ENCODE results near the gene KRT8. TPM values are rescaled to one million over a fixed set of nuclear protein-coding genes. Genes with fewer than 3 reads are reported as not detected.

Gene KRT8
- polyA plus RNA-seq, 1 experiment, result 18.2 TPM

DNA sequence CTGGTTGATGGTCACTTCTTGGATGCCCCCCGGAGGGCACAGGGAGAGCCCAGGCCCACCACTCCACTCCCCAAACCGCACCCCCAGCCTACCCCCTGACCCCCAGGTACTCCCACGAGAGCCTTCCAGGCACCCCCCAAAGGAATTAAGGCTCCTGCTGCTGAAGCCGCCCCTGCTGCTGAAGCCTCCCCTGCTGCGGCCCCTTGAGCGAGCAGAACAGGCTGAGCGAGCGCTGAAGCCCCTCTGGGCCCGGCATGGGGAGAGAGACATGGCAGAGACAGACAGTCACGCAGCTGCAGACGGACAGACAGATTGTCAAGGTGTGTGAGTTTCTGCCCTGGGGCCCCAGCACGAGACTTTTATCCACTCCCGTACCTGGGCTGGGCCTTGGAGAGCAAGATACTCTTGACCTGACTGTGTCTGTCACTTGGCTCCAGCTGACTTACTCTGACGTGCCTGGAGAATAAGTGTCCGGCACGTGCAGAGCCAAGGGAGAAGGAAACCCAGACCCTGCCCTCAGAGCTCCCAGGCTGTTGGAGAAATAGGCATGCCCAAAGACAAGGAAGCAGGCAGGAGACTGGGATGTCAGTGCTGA is 56.1 kb downstream of the KRT8 start, which contains the start of gene KRT78:
TSS of gene KRT78 (minus strand) at position 334 of the 595 bp plus-strand sequence. CDS start at position 270, 64 bp downstream.
- TF ChIP-seq, protein P1, sequence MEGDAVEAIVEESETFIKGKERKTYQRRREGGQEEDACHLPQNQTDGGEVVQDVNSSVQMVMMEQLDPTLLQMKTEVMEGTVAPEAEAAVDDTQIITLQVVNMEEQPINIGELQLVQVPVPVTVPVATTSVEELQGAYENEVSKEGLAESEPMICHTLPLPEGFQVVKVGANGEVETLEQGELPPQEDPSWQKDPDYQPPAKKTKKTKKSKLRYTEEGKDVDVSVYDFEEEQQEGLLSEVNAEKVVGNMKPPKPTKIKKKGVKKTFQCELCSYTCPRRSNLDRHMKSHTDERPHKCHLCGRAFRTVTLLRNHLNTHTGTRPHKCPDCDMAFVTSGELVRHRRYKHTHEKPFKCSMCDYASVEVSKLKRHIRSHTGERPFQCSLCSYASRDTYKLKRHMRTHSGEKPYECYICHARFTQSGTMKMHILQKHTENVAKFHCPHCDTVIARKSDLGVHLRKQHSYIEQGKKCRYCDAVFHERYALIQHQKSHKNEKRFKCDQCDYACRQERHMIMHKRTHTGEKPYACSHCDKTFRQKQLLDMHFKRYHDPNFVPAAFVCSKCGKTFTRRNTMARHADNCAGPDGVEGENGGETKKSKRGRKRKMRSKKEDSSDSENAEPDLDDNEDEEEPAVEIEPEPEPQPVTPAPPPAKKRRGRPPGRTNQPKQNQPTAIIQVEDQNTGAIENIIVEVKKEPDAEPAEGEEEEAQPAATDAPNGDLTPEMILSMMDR (IDR thresholded peaks at IDR 0.05; ENCODE audit: low read depth, low read length), result no peak
- POLR2A ChIA-PET, result no interaction called here
- CTCF ChIA-PET, result interaction anchor here (1.3 kb wide), 1 partner anchor 17 kb away, joined by 3 read pairs; no protein-coding TSS in a partner anchor
- H3K9me3 ChIP-seq (ENCODE audit: control insufficient read depth, insufficient read depth, low read length), result no peaks in the 10 kb centered on the region
- no peak within 1 kb of the TSS for H3K4me3 ChIP-seq (ENCODE audit: low read depth, low read length)
- no peak for DNase-seq (ENCODE audit: low read depth, low spot score)
- no peak within 1 kb of the TSS for H3K27ac ChIP-seq (ENCODE audit: low read depth, low read length)
- H3K27me3 ChIP-seq (ENCODE audit: control insufficient read depth, insufficient read depth, low read length), result peaks cover 24% of the 10 kb centered on the region

DNA sequence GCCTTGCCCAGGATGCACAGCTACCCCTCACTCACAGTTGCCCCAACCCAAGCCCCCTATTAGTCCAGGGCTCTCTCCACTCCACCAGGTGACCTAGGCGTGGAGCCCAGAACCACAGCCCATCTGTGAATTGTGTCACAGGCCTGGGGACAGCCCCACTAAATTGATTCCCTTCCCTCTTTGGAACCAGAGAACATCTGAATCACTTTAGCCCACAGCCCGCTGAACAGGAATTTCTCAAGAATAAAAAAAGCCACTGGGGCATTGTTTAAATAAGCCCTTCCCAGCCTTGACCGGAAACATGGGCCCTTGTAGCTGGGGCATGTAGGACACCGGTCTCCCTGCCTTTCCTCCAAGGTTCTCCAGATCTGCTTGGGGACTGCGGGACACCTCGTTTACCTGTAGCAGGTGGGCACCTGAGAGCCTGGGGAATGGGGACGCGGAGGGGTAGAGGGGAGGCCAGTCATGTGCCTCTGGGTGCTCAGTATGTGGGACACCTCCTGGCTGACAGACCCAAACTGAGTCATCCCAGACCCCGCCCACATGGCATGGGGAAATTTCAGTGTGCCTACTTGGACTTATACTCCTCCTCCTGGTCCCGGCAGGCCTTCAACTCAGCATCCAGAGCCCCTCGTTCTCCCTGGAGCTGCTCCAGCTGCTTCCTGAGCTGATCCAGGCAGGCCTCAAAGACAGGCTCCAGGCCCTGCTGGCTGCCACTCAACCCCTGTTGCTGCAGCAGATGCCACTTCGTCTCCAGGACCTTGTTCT is 57.4 kb downstream of the KRT8 start:
- Histone ChIP-seq H3K9me3 (ENCODE audit: control insufficient read depth, insufficient read depth, low read length) (no peaks in the 10 kb centered on the region), H3K27ac (ENCODE audit: low read depth, low read length) (no peak overlapping the region), H3K27me3 (ENCODE audit: control insufficient read depth, insufficient read depth, low read length) (peaks cover 24% of the 10 kb centered on the region), H3K4me3 (ENCODE audit: low read depth, low read length) (no peak overlapping the region)
- TF ChIP-seq, protein P1 (IDR thresholded peaks at IDR 0.05; ENCODE audit: low read depth, low read length), result no peak
- CTCF ChIA-PET, result interaction anchor here (1.3 kb wide), 1 partner anchor 18 kb away, joined by 3 read pairs; no protein-coding TSS in a partner anchor
- POLR2A ChIA-PET, result no interaction called here
- no peak for DNase-seq (ENCODE audit: low read depth, low spot score)

Other genes with a start within 250 kb of the KRT8 start
- gene KRT1, start 224.7 kb downstream of the KRT8 start, polyA plus RNA-seq (2011; rRNA removed), result not detected in 2 replicates
- not detected in 2 replicates for gene KRT77, start 201.6 kb downstream of the KRT8 start, polyA plus RNA-seq (2011; rRNA removed)
- not detected in 2 replicates for gene KRT76, start 127.7 kb downstream of the KRT8 start, polyA plus RNA-seq (2011; rRNA removed)
- not detected in 2 replicates for gene KRT3, start 109.0 kb downstream of the KRT8 start, polyA plus RNA-seq (2011; rRNA removed)
- gene KRT4, start 91.0 kb downstream of the KRT8 start, polyA plus RNA-seq (2011; rRNA removed), result 0.04 and 0.16 TPM in 2 replicates
- gene KRT79, start 70.8 kb downstream of the KRT8 start, polyA plus RNA-seq (2011; rRNA removed), result 0.04 TPM in 1 of 2 replicates, not detected in the other
- not detected in 2 replicates for gene KRT78, start 56.1 kb downstream of the KRT8 start, polyA plus RNA-seq (2011; rRNA removed)
- 71.6 and 85.6 TPM in 2 replicates for gene KRT18, start 44.0 kb upstream of the KRT8 start, polyA plus RNA-seq (2011; rRNA removed)
- gene EIF4B, start 101.4 kb upstream of the KRT8 start, polyA plus RNA-seq (2011; rRNA removed), result 548 and 645 TPM in 2 replicates
- 23.1 and 31.0 TPM in 2 replicates for gene TNS2, start 145.0 kb upstream of the KRT8 start, polyA plus RNA-seq (2011; rRNA removed)
- 15.4 and 17.6 TPM in 2 replicates for gene SPRYD3, start 174.3 kb upstream of the KRT8 start, polyA plus RNA-seq (2011; rRNA removed)
- gene IGFBP6, start 192.6 kb upstream of the KRT8 start, polyA plus RNA-seq (2011; rRNA removed), result 182 and 274 TPM in 2 replicates
- 0.06 TPM in 1 of 2 replicates, not detected in the other for gene SOAT2, start 198.4 kb upstream of the KRT8 start, polyA plus RNA-seq (2011; rRNA removed)

All from AG04450 (cell line).